OCI-LY7 (cell line): Measurements from ENCODE around the gene ZNF792. TPM values are rescaled to one million over a fixed set of nuclear protein-coding genes. Genes with fewer than 3 reads are reported as not detected.

ENCODE experiments used
- Bru-seq: library from RNA; stranded (reverse); fragments of 400-500 nt; gene quantifications from one replicate; lab custom pipeline; 2021; lab: Mats Ljungman, UMichigan
- BruChase-seq, 2 experiments: library from RNA; stranded (reverse); fragments of 400-500 nt; gene quantifications; one replicate each; lab custom pipeline; 2021; lab: Mats Ljungman, UMichigan
- BruUV-seq: library from RNA; stranded (reverse); fragments of 400-500 nt; replicated peaks from 2 replicates; lab custom pipeline; 2021; lab: Mats Ljungman, UMichigan
- CTCF ChIA-PET: fragments of 300-600 bp; sonication (Branson Sonifier 250); formaldehyde crosslinking; loops from one replicate; lab custom pipeline; 2022; ENCODE audit warnings: antibody characterized with exemption; ENCODE audit not compliant: unreplicated experiment; lab: Charles Lee
- POLR2A ChIA-PET: fragments of 300-600 bp; sonication (Branson Sonifier 250); formaldehyde crosslinking; loops from one replicate; lab custom pipeline; 2022; ENCODE audit warnings: antibody characterized with exemption; lab: Charles Lee
- DNase-seq: peaks from one replicate; pipeline ENCODE4 v3.0.0-alpha.2; 2015; ENCODE audit warnings: low spot score
- H2AFZ ChIP-seq: fragments of 200-600 bp; sonication (generic), shearing (Covaris generic); 2 replicates; pipeline ENCODE4 v1.6.1; 2014; ENCODE audit warnings: mild to moderate bottlenecking, antibody characterized with exemption, low read length, moderate library complexity
- H3K27ac ChIP-seq: fragments of 200-600 bp; sonication (generic); 2 replicates; pipeline ENCODE4 v1.5.1; 2014; ENCODE audit warnings: mixed run types, low read depth, mild to moderate bottlenecking, moderate library complexity, low read length, inconsistent platforms; ENCODE audit not compliant: poor library complexity, severe bottlenecking
- H3K36me3 ChIP-seq: fragments of 200-600 bp; sonication (generic); 2 replicates; pipeline ENCODE4 v1.6.1; 2014; ENCODE audit warnings: mild to moderate bottlenecking, antibody characterized with exemption, low read length, moderate library complexity, mixed read lengths; ENCODE audit not compliant: insufficient read depth
- H3K4me1 ChIP-seq: fragments of 200-600 bp; sonication (generic); 2 replicates; pipeline ENCODE4 v1.5.1; 2014; ENCODE audit warnings: mild to moderate bottlenecking, low read length; ENCODE audit not compliant: insufficient read depth, poor library complexity, severe bottlenecking
- H3K4me2 ChIP-seq: fragments of 200-600 bp; sonication (generic); 2 replicates; pipeline ENCODE4 v1.6.1; 2014; ENCODE audit warnings: mild to moderate bottlenecking, low read length
- H3K4me3 ChIP-seq: fragments of 200-600 bp; sonication (generic); 2 replicates; pipeline ENCODE4 v1.5.1; 2014; ENCODE audit warnings: mild to moderate bottlenecking, low read depth, low read length; ENCODE audit not compliant: poor library complexity, severe bottlenecking
- H3K79me2 ChIP-seq: fragments of 200-600 bp; sonication (generic); 2 replicates; pipeline ENCODE4 v1.6.1; 2016; ENCODE audit warnings: low read depth, mild to moderate bottlenecking, low read length, moderate library complexity, mixed read lengths; ENCODE audit not compliant: insufficient read depth
- H3K9me2 ChIP-seq: fragments of 200-600 bp; sonication (generic); 2 replicates; pipeline ENCODE4 v1.6.1; 2016; ENCODE audit warnings: mild to moderate bottlenecking, low read length, mixed read lengths; ENCODE audit not compliant: insufficient read depth
- H3K9me3 ChIP-seq: fragments of 200-600 bp; sonication (generic); 2 replicates; pipeline ENCODE4 v1.6.1; 2014; ENCODE audit warnings: mild to moderate bottlenecking, mixed run types, low read length, mixed read lengths
- H4K20me1 ChIP-seq: fragments of 200-600 bp; sonication (generic); 2 replicates; pipeline ENCODE4 v1.6.1; 2014; ENCODE audit warnings: mild to moderate bottlenecking, antibody characterized with exemption, low read length, moderate library complexity, mixed read lengths; ENCODE audit not compliant: insufficient read depth
- CTCF ChIP-seq: fragments of 200-600 bp; sonication (generic); conservative IDR thresholded peaks from 2 replicates; pipeline ENCODE4 v1.5.1; 2014; ENCODE audit warnings: mild to moderate bottlenecking, antibody characterized with exemption, low read length, moderate library complexity, mixed read lengths
- EZH2phosphoT487 ChIP-seq: fragments of 200-600 bp; sonication (generic); IDR thresholded peaks from 2 replicates; pipeline ENCODE4 v1.6.1; 2018; ENCODE audit warnings: low read depth, borderline replicate concordance, mild to moderate bottlenecking, mixed run types, antibody characterized with exemption, low read length, moderate library complexity, mixed read lengths
- intact Hi-C: fragments of 100-400 bp; cut with micrococcal nuclease; formaldehyde crosslinking; loops from one replicate; pipeline ENCODE4 v1.10.0; 2022; ENCODE audit not compliant: unreplicated experiment
- long read RNA-seq: library from polyadenylated mRNA; stranded (forward); transcript quantifications from one replicate; pipeline ENCODE4 v2.0.0, GENCODE V29; 2022
- total RNA-seq, 2 experiments: library from RNA; depleted of rRNA in 1 of 2; stranded (reverse); fragments of >200 nt in 1 of 2; shearing (Covaris generic) in 1 of 2; gene quantifications; 2 replicates each; pipeline ENCODE4 v1.2.3, GENCODE V29; 2014 to 2022

Gene ZNF792
- total RNA-seq (2014; rRNA removed; shearing (Covaris generic)) (8.0 and 8.3 TPM in 2 replicates), total RNA-seq (2022) (9.5 TPM in 2 replicates), Bru-seq, nascent RNA (percentile 60 among the genes with signal in this experiment), BruChase-seq, experiment 1, labeled RNA remaining after a 6-hour chase (percentile 58 among the genes with signal in this experiment), BruChase-seq, experiment 2, labeled RNA remaining after a 2-hour chase (percentile 71 among the genes with signal in this experiment)
- long read RNA-seq, transcript ZNF792-201 (4 exons, 3,888 nt), result major isoform, 14 of 17 reads
- long read RNA-seq, partial matches to known transcripts, result 0 of 17 reads
- long read RNA-seq, other reads (novel, unspliced or antisense), result 3 of 17 reads

- intact Hi-C loops, result no loop called here
- H3K9me3 ChIP-seq, result peaks cover 17% of the 10 kb centered on the region
- no TSS peak for BruUV-seq
Observed at GRCh38 chr19:34963573-34964406, at the start of gene ZNF792. ZNF792 (minus strand) TSS chr19:34964229; CDS start chr19:34963662, 567 bp downstream.

DNA sequence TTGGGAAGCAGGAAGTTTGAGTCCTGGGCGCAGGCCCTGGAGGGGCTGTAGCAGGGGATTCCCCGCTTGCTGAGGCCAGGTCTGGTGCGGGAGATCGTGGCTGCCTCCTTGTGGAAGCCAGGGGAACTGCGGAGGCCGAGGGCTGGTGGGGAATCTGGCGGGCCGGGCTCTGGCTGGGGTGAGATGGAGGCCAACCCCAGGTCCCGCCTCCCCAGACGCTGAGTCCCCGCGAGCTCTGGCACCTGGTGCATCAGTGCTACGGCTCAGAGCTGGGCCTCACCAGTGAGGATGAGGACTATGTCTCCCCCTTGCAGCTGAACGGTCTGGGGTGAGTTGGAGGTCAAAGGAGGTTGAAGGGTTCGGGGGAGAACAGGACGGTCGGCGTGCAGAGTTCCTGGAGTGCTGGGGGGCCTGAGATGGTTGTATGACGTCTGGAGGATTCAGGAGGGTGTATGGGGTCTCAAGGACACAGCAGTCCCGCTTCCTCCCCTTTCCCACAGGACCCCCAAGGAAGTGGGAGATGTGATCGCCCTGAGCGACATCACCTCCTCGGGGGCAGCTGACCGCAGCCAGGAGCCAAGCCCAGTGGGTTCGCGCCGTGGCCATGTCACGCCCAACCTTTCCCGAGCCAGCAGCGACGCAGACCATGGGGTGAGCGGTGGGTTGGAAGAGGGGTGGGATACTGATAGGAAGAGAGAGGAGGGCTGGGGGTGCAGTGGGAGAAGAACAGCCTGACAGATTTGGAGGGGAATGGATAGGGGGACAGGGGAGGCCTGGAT, 49.2 kb upstream of the ZNF792 start:
- Histone ChIP-seq H4K20me1 (no peaks in the 10 kb centered on the region), H3K4me1 (no peaks in the 10 kb centered on the region), H3K36me3 (peaks cover 94% of the 10 kb centered on the region), H3K4me3 (no peak overlapping the region), H3K9me2 (no peaks in the 10 kb centered on the region), H3K9me3 (no peaks in the 10 kb centered on the region), H3K27ac (no peak overlapping the region), H2AFZ (no peak overlapping the region), H3K4me2 (no peak overlapping the region), H3K79me2 (no peaks in the 10 kb centered on the region)
- ChIA-PET CTCF (no interaction called here), POLR2A (no interaction called here)
- intact Hi-C loops, result loop anchor here (1.0 kb wide), 1 partner anchor 40 kb away; no protein-coding TSS in a partner anchor
- no TSS peak for BruUV-seq
- DNase-seq, result peak; percentile 62
- peak; percentile 85 for TF ChIP-seq CTCF
- no peak for TF ChIP-seq EZH2phosphoT487

More at GRCh38 chr19:34963573-34964406, at the start of gene ZNF792:
- Histone ChIP-seq H4K20me1 (no peaks in the 10 kb centered on the region), H2AFZ (peak within 1 kb of the TSS; percentile 96), H3K36me3 (peaks cover 14% of the 10 kb centered on the region), H3K9me2 (no peaks in the 10 kb centered on the region), H3K4me3 (peak within 1 kb of the TSS; percentile 88), H3K4me2 (peak within 1 kb of the TSS; percentile 84), H3K79me2 (peaks cover 16% of the 10 kb centered on the region; the same call in 1 of the 2 replicates), H3K4me1 (peaks cover 19% of the 10 kb centered on the region), H3K27ac (peak within 1 kb of the TSS; percentile 8)
- CTCF ChIA-PET, result interaction anchor here (0.6 kb wide), 1 partner anchor 9 kb away, joined by 3 read pairs; no protein-coding TSS in a partner anchor
- POLR2A ChIA-PET, result interaction anchor here (0.8 kb wide), 1 partner anchor 53 kb away, joined by 3 read pairs; no protein-coding TSS in a partner anchor
- TF ChIP-seq CTCF (no peak), EZH2phosphoT487 (no peak)
- DNase-seq, result peak; percentile 70
